ENCODE results near the gene EVC.

- TF ChIP-seq SUZ12 (IDR thresholded peaks at IDR 0.05) (no peak), ELF4 (IDR thresholded peaks at IDR 0.05) (no peak), CTBP1 (IDR thresholded peaks at IDR 0.05; ENCODE audit: borderline replicate concordance) (no peak), LEF1 (IDR thresholded peaks at IDR 0.05; ENCODE audit: borderline replicate concordance) (no peak), SP1 (IDR thresholded peaks at IDR 0.05) (no peak), FOXA1 (IDR thresholded peaks at IDR 0.05) (no peak), PKNOX1 (IDR thresholded peaks at IDR 0.05) (no peak), BHLHE40 (IDR thresholded peaks at IDR 0.05; ENCODE audit: borderline replicate concordance) (no peak), ZNF384 (IDR thresholded peaks at IDR 0.05) (no peak), FOXK2 (IDR thresholded peaks at IDR 0.05) (no peak), ARNT (IDR thresholded peaks at IDR 0.05) (no peak), NFRKB (IDR thresholded peaks at IDR 0.05) (no peak), L3MBTL2 (conservative IDR thresholded peaks at IDR 0.05) (no peak)
Measured at GRCh38 chr4:5805270-5805669, 94.3 kb downstream of the EVC start.
